SK-N-MC (cell line): Measurements from ENCODE around the gene KRT24.

Experiments used
- EZH2 ChIP-seq: fragments of 200-600 bp; sonication (generic); IDR thresholded peaks from one replicate; pipeline ENCODE4 v1.6.1; 2017; ENCODE audit warnings: antibody characterized with exemption
- POLR2AphosphoS5 ChIP-seq: IDR thresholded peaks from 2 replicates; pipeline ENCODE4 v1.6.1; 2012; ENCODE audit warnings: mild to moderate bottlenecking, low read depth, low read length, borderline replicate concordance

- TF ChIP-seq EZH2 (no peak), POLR2AphosphoS5 (no peak)
These were observed 24.0 kb downstream of the KRT24 start for GRCh38 chr17:40679523-40679907.
